Mucosa of descending colon (tissue), 3 donors: Measurements from ENCODE around the gene SLC2A11. TPM values are rescaled to one million over a fixed set of nuclear protein-coding genes. Genes with fewer than 3 reads are reported as not detected.
A peak's percentile ranks its signal among the peaks of the same experiment; 100 is the strongest.

Experiments used
- ATAC-seq: fragments of 200-7000 bp; cut with Tn5 transposase; one replicate; pipeline ENCODE4 v1.9.1; 2020; ENCODE audit warnings: mild to moderate bottlenecking, moderate library complexity
- DNase-seq, 3 donors: peaks; one replicate each; pipeline ENCODE4 v3.0.0-alpha.2; 2020
- H3K36me3 ChIP-seq: fragments of 200-600 bp; one replicate; pipeline ENCODE4 v1.8.0; 2021; ENCODE audit warnings: low read depth, mild to moderate bottlenecking
- H3K4me1 ChIP-seq: fragments of 200-600 bp; one replicate; pipeline ENCODE4 v1.8.0; 2021; ENCODE audit warnings: low read depth, mild to moderate bottlenecking
- H3K4me3 ChIP-seq: fragments of 200-600 bp; one replicate; pipeline ENCODE4 v1.8.0; 2021; ENCODE audit warnings: mild to moderate bottlenecking
- H3K9me3 ChIP-seq: fragments of 200-600 bp; one replicate; pipeline ENCODE4 v1.8.0; 2021; ENCODE audit warnings: mild to moderate bottlenecking
- CTCF ChIP-seq: fragments of 200-600 bp; IDR thresholded peaks from one replicate; pipeline ENCODE4 v1.8.0; 2022; ENCODE audit warnings: antibody characterized with exemption, mild to moderate bottlenecking
- intact Hi-C, 2 donors: fragments of 100-400 bp; cut with DNase I in 1 of 2; cut with micrococcal nuclease in 1 of 2; formaldehyde crosslinking; loops; one replicate each; pipeline versions ENCODE4 v1.11.0 to v1.11.1; 2022; cut with DNase I, micrococcal nuclease
- total RNA-seq, 3 donors: library from RNA; stranded (reverse); fragmentation: NEBNext Ultra II Directional in 2 of 3; extraction: Animal tissue kit (Norgen Biotek cat#: 25700) in 2 of 3; gene quantifications; one replicate each; pipeline versions ENCODE4 v1.2.1 to v1.2.4, GENCODE V29; 2021 to 2023
- donor health status: DM: no; HTN: no; CAD: no; lungs with moderate emphysema.
- donor health status: DM: no; HTN: no; CAD: no.
- donor health status: DM: no; HTN: yes; CAD: no.

Gene SLC2A11
- total RNA-seq, 3 donors from 2014 or later, result 11.5 to 14.7 (median 12.5) TPM

GRCh38 chr22:23828800-23829680 lies 28.6 kb upstream of the SLC2A11 start:
- no peak overlapping the region for H3K4me3 ChIP-seq
- H3K36me3 ChIP-seq, result peaks cover 3% of the 10 kb centered on the region
- no peaks in the 10 kb centered on the region for H3K9me3 ChIP-seq
- intact Hi-C loops, result no loop called here
- ATAC-seq (no peak), DNase-seq (peak in 2 of 3 donors; percentile 13 to 24)
- no peaks in the 10 kb centered on the region for H3K4me1 ChIP-seq
- TF ChIP-seq CTCF, result no peak

- Histone ChIP-seq H3K4me1 (no peaks in the 10 kb centered on the region), H3K36me3 (peaks cover 3% of the 10 kb centered on the region), H3K9me3 (no peaks in the 10 kb centered on the region), H3K4me3 (no peak overlapping the region)
- ATAC-seq (no peak), DNase-seq (no peak)
- TF ChIP-seq CTCF, result no peak
- intact Hi-C loops, result no loop called here
Measured at GRCh38 chr22:23829845-23830372, 27.8 kb upstream of the SLC2A11 start.

DNA sequence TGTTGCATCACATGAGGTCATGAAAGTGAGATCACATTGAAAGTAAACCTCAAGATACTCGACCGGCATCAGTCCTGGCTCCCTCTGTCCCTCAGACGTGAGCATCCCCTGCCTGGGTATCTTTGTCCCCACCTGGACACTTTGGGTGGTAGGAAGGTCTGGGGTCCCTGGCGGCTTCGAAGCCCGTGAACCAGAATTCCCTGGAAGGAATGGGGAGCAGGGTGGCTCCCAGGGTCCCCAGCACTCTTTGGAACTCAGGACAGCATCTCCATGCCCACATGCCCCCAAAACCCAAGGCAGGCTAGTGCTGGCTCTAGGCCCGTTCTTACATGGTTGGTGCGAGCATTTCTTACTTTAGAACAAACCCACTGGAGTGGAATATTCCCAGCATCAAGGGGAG lies 26.4 kb upstream of the SLC2A11 start:
- Histone ChIP-seq H3K4me3 (no peak overlapping the region), H3K36me3 (peaks cover 3% of the 10 kb centered on the region), H3K9me3 (no peaks in the 10 kb centered on the region), H3K4me1 (no peaks in the 10 kb centered on the region)
- intact Hi-C loops, result no loop called here
- ATAC-seq, result no peak
- peak in 2 of 3 donors; percentile 3 to 19 for DNase-seq
- TF ChIP-seq CTCF, result no peak

DNA sequence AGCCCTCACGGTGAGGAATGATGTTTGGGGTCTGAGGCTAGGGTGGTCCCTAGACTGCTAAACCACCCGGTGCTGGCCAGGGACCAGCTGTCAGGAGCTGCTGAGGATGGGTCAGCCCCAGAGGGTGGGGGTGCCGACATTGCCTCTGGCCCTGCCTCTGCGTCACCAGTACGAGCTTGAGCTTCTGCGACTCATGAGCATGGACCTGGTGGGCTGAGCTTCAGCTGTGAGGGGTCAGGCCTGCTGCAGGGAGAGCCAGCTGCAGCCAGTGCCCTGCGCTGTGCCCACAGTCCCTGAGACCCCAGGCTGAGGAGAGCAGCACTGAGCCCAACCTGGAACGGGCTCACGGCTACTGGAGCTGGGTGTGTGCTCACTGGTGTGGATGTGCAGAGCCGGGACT lies 25.9 kb upstream of the SLC2A11 start:
- DNase-seq (peak in 2 of 3 donors; percentile 8 to 32), ATAC-seq (no peak)
- H3K36me3 ChIP-seq, result peaks cover 3% of the 10 kb centered on the region
- H3K4me3 ChIP-seq, result no peak overlapping the region
- TF ChIP-seq CTCF, result no peak
- H3K9me3 ChIP-seq, result no peaks in the 10 kb centered on the region
- no peaks in the 10 kb centered on the region for H3K4me1 ChIP-seq
- intact Hi-C loops, result no loop called here

DNA sequence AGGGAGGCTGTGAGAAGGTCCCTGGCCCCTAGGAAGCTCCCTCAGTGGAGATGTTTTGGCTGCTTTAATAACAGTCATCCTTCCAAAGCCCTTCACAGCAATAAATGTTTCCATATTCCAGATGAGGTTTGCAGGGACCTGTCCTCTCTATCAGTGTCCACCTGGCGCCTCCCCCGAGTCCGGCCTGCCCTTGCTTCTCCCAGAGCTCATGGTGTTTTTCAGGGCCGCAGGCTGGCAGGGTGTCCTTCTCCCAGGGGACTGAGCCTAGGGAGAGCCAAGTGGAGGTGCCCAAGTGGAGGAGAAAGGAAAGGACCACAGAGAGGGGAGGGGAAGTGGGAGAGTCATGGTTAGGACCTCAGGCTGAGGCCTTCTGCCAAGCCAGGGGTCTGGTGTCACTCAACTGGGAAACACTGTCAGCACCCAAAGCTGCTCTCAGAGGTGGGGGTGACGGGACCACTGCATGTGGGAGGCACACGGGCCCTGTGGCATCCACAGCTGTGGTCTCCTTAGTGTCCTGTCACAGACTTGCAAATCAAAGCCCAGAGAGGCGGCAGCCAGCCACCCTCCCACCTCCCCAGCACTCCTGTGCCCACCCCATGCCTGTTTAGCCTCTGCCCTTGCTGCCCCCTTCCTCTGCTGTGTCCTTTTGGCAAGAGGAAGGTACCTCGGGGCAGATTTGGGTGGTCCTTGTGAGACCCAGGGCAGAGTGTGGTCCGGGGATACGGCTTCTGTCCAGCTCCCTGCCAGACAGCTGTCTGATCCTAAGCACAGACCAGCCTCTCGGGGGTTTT lies 25.3 kb upstream of the SLC2A11 start:
- H3K4me1 ChIP-seq, result no peaks in the 10 kb centered on the region
- intact Hi-C loops, result no loop called here
- peak in 2 of 3 donors; percentile 16 to 36 for DNase-seq
- H3K4me3 ChIP-seq, result no peak overlapping the region
- H3K9me3 ChIP-seq, result no peaks in the 10 kb centered on the region
- TF ChIP-seq CTCF, result no peak
- ATAC-seq, result no peak
- peaks cover 3% of the 10 kb centered on the region for H3K36me3 ChIP-seq
